GM15510 (cell line): ENCODE data around the gene NRG3.

ENCODE experiments used
- POLR2A ChIP-seq: IDR thresholded peaks from 3 replicates; pipeline ENCODE4 v1.6.1; 2011; ENCODE audit warnings: borderline replicate concordance; ENCODE audit not compliant: insufficient read length; ENCODE audit errors: extremely low read depth

The NRG3 gene

DNA sequence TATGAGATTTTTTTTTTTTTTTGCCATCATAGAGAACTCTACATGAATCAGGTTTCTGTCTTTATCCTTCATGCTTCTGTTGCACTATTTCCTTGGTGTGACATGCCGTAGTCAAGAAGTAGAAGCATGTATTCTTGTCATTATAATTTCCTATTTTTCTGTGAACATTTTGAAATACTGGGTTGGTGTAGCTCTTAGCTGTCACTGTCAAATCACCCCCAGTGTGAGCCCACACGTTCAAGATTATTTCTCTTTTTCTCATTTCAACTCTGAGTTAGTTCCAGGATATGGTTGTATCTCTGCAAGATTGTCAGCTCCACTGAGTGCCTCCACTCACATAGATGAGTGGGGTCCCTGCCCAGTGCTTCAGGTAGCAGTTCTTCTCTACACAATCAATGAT lies 209.5 kb downstream of the NRG3 start:
- TF ChIP-seq POLR2A, result no peak

DNA sequence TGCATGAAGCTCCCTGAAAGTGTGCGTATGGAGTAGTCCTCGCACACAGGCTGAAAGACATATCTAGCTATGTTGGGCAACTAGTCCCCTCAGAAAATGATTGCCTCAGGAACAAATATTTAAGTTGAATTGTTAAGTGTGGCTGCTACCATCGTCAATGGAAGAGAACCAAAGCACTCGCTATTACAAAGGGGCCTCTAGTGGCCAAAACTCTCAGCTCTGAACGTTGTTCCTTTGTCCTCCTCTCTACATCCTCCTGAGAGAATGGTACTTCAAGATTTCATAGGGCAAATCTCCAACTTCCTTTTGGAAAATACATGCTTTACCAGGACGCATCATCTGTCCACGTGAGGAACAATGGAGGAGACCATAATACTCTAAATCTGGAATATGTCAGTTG lies 209.9 kb downstream of the NRG3 start:
- TF ChIP-seq POLR2A, result no peak

DNA sequence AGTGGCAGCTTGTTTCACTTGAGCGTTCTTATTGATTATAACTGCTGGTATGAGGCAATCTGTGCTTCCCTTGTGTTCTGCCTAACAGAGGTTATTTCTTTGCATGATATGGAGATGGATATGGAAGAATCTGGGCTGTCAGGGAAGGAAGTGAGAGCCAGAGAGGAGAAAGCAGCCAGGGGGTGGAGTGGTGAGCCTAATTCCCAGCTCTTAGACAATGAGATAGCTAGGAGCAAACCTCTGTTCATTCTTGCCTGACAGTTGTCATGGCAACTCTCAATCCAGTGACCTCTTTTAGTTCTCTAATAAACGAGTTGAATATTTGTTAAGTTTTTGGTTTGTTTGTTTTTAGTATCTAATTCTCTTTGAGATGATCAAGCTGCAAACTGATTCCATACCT lies 214.3 kb downstream of the NRG3 start:
- TF ChIP-seq POLR2A, result no peak

DNA sequence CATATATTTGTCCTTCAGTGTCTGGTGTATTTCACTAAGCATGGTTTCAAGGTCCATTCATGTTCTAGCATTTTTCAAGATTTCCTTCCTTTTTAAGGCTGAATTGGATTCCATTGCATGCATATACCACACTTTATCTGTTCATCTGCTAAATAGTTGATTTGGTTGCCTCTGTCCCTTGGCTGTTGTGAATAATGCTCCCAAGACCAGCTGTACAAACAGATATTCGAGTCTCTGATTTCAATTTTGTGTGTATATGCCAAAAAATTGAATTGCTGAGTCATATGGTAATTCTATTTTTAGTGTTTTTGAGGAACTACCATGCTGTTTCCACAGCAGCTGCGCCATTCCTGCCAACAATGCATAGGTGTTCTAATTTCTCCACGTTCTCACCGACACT lies 216.4 kb downstream of the NRG3 start:
- no peak for TF ChIP-seq POLR2A

DNA sequence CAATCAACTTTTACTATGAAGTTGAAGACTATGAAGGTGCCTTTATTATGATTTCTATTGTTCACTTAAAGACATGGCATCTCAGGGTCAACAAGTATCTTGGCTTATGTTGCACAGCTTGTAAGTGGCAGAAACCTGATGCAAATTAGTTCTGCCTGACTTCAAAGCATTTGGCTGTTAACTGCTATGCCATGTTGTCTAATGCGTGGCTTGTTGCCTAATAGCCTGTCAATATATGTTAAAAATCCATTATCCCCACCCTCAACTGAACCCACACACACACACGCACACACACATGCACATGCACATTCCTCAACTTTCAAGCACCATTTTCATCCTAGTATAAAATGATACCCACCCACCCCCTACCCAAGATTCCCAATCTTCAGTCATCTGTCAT lies 217.1 kb downstream of the NRG3 start:
- no peak for TF ChIP-seq POLR2A

DNA sequence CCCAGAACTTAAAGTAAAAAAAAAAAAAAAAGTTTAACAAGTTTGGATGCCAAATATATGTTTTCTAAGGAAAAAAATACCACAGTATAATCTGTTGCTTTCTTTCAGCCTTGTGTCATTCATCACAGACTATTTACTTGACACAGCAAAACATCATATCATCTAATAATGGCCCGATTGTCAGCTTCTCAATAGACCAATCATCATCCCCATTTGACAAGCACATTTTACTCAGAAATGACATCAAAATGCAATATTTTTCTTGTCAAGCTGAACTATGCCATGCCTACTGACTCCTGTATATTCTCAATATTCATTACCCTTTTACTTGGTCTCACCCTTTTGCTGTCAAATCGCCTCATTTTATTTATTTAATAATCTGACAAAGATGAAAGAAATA lies 249.7 kb downstream of the NRG3 start:
- TF ChIP-seq POLR2A, result no peak

DNA sequence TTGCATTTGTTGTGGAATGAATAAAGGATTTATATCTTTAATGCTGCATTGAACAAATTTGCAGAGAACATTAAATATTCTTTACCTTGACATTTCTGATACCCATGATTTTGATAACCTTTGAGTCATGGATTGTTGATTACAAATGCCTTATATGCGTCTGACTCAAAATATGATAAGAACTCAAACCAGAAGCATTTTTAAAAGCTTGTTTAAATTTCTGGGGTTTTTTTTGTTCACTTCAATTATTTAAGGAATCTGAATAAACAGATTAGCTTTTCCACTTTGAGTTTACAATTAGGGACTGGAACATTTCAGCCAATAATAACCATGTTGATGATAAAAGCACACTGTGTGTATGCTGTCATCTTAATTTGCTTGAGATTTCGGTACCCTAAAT lies 253.5 kb downstream of the NRG3 start:
- no peak for TF ChIP-seq POLR2A

DNA sequence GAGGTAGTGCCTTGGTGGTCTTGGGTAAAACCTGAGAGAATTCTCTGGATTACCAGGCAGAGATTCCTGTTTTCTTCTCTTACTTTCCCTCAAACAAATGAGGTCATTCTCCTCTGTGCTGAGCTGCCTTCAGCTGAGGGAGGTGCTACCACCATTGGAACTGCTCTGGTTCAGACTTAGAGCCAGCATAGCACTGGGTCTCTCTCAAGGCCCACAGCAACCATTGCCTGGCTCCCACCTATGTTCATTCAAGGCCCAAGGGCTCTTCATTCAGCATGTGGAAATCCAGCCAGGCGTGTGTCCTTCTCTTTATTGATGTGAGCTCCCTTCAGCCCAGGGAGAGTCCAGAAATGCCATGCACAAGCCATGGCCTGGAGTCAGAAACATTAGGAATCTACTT lies 261.1 kb downstream of the NRG3 start:
- no peak for TF ChIP-seq POLR2A

DNA sequence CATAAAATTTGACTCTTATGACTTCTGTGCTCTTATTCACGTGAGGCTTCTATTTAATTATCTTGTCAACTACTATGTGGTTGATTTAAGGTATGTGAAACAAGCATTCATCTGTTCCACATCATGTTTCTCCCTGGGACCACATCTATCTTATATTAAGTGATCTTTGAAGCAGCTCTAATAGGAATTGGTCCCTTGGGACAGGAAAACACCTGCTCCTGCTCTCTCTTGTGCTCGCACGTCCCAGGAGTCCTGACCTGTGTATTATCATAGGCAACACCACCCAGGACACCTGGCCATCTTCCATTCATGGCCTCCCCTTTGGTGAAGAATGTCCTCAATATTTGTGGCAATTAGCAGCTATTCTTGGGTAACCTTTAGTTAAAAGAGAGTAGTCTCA lies 269.2 kb downstream of the NRG3 start:
- no peak for TF ChIP-seq POLR2A

DNA sequence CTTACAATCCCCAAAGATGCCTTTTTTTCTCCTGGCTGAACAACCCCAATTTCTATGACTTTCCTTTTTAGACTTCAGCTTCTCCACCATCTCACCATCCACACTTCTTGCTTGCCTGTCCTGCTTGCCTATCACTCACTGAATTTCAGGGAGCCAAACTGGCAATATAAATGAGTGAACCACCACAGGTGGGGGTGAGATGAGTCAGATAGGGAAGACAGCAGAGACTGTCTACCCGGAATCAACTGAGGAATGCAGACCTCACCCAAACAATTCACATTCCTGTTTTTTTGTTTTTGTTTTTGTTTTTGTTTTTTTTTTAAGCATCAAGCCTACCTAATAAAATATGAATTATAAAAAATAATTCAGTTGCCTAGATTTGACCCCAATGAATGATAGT lies 273.8 kb downstream of the NRG3 start:
- TF ChIP-seq POLR2A, result no peak

DNA sequence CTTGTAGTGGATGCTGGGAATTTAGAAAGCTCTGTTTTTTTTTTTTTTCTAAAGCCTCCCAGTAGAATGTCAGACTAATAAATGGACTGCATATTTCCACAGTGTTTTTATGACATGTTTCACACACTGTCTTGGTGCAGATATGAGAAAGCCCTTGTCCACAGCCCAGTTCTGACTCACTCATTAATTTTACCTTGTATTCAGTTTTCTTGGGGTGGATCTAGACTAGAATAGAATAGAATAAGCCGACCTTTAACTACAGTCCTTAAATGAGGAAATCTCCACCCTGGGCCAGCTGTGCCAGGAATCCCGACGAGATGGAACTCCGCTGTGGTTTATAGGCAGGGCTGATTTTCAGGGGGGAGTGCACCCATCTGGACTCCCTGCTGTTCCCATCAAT lies 274.7 kb downstream of the NRG3 start:
- no peak for TF ChIP-seq POLR2A

DNA sequence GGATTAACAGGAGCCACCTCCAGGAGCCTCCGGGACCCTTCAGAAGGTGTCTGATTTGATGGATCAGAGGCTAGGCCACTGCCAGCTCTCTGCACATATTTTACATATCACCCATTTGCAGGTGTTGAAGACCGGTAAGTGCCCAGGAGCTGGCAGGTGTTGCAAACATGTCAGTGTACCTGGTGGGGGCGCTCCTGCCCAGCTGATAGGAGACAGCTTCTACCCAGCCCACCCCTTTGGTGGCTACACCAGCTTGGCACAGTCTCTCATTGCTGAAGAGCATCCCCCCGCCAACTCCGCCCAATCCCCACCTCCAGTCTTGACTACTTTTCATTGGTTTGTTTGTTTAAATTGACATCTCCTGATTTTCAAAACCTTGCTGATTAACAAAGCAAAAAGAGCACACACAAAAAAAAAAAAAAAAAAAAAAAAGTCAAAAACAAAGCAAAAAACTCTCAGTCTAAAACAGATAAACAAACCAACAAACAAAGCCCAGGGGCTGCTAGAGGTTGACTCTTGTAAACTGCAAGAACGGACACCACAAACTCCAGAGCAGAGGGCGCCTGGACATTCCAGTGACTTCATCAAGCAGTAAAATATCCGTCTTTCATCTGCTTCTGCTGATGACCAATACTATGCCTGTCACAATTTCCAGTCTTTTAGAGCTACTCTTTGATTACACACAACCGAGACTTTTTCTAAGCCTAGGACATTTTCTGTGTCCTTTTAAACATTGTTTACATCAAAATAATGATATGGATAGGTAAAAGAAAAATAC lies 275.3 kb downstream of the NRG3 start:
- TF ChIP-seq POLR2A, result no peak

DNA sequence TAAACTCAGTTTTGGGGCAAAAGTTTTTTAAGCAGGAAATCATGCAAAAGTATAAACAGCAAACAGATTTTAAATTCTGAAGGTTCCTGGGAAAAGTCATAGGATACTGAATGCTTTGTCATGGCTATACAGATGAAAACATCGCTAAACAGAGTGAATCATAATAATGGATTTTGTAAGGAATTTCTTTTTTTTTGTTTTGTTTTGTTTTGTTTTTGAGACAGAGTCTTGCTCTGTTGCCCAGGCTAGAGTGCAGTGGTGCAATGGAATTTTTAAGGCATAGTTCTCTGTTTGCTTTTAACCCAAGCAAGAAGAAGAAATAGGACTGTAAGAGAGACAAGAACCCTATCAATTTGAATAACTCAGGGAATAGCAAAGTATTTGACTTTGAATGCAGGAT lies 285.3 kb downstream of the NRG3 start:
- TF ChIP-seq POLR2A, result no peak

DNA sequence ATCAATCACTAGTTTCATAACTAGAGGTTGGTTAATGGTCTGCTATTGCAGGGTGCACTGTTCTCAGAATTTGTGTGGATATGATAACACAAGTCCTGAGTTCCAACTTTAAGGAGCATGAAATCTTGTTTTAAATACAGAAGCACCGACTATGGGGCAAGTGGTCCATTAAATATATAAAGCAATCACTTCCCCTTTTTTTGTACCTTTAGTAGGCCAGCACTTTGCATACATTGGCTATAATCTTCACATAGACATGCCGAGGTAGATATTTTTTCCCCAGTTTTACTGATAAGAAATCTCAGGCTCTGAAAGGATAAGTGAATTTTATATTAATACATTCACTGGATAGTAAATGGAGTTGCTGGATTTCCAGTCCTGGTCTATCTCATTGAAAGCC lies 286.3 kb downstream of the NRG3 start:
- no peak for TF ChIP-seq POLR2A

DNA sequence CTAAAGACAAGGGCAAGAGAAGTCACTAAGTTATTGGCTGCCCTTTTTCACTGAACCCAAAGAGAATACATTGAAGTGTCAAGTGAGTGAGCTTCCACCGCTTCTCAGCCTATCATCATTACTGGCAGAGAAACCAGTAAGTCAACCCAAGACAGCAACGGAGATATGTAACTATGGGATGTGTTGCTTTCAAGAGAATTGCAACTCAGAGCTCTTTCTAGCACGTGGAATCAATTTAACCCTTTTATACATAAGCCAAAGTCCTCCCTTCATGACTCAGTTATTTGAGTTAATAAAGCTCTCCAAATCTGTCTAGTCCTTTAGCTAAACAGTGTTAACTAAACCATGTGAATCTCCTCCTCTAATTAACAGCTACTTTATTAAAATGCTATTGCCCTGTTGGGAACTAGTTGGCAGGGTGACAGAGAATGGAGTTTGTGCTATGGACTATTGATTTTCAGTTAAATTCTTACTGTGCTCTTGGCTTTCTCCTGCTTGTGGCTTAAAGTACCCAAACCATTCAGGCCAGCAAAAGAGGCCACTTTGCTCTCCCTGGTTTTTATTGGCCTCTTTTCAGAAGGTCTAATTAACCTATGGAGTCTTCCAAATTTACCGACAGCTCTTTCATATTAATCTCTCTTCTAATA lies 287.7 kb downstream of the NRG3 start:
- TF ChIP-seq POLR2A, result no peak

DNA sequence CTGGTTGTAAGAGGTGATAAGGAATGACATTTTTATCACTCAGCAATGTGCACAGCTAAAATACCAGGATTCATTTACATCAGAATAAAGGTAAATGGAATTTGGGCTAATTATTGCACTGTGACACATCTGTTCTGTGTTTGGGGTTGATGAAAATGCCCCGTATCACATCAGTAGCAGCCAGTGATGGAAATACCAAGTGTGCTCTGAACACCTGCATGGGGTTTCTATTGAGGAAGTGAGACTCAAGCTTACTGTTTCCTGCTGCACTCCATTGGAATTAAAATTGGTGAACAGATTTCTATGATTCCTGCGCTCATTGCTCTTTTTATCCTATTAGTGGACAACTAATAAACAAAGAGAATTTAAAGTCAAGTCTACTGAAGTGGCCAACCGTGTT lies 296.9 kb downstream of the NRG3 start:
- TF ChIP-seq POLR2A, result no peak
